ENCODE results near the gene TLE4.

TLE4 gene

GRCh38 chr9:79579624-79580023 is 7.9 kb downstream of the TLE4 start:
- TF ChIP-seq, protein P1, sequence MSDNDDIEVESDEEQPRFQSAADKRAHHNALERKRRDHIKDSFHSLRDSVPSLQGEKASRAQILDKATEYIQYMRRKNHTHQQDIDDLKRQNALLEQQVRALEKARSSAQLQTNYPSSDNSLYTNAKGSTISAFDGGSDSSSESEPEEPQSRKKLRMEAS (IDR thresholded peaks at IDR 0.05; ENCODE audit: low read depth, low read length), result no peak
- no peak for TF ChIP-seq POLR2A (IDR thresholded peaks at IDR 0.05; ENCODE audit: extremely low read depth, insufficient read length)
- TF ChIP-seq MYC (IDR thresholded peaks at IDR 0.05; ENCODE audit: low read depth, low read length), result no peak
- TF ChIP-seq, protein P2, sequence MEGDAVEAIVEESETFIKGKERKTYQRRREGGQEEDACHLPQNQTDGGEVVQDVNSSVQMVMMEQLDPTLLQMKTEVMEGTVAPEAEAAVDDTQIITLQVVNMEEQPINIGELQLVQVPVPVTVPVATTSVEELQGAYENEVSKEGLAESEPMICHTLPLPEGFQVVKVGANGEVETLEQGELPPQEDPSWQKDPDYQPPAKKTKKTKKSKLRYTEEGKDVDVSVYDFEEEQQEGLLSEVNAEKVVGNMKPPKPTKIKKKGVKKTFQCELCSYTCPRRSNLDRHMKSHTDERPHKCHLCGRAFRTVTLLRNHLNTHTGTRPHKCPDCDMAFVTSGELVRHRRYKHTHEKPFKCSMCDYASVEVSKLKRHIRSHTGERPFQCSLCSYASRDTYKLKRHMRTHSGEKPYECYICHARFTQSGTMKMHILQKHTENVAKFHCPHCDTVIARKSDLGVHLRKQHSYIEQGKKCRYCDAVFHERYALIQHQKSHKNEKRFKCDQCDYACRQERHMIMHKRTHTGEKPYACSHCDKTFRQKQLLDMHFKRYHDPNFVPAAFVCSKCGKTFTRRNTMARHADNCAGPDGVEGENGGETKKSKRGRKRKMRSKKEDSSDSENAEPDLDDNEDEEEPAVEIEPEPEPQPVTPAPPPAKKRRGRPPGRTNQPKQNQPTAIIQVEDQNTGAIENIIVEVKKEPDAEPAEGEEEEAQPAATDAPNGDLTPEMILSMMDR (IDR thresholded peaks at IDR 0.05; ENCODE audit: low read depth, low read length), result no peak
- no peak for DNase-seq (ENCODE audit: low read depth)
- no peak overlapping the region for H3K4me3 ChIP-seq (ENCODE audit: low read depth, low read length)

- no peak overlapping the region for H3K4me3 ChIP-seq (ENCODE audit: low read depth, low read length)
- no peak for TF ChIP-seq MYC (IDR thresholded peaks at IDR 0.05; ENCODE audit: low read depth, low read length)
- DNase-seq (ENCODE audit: low read depth), result no peak
Measured at GRCh38 chr9:79580055-79580454, 8.3 kb downstream of the TLE4 start.

DNA sequence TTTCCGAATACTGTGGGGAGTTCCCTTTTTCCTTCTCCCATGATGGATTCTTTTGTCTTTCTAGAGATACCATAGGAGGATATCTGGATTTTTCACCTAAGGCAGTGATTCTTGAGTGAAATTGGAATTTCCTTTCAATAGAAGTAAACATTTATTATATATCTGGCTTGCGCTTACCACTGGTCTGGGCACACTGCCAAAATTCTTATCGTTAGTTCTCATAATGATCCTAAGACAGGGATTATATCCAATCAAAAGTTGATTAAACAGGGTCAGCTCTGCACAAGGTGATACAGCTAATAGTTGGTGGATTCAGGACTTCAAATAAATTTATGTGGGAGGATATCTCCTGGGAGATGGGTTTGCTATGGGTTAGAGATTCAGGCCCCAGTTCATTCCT is 9.6 kb downstream of the TLE4 start:
- no peak overlapping the region for H3K4me3 ChIP-seq (ENCODE audit: low read depth, low read length)
- no peak for DNase-seq (ENCODE audit: low read depth)
- TF ChIP-seq, protein P1 (IDR thresholded peaks at IDR 0.05; ENCODE audit: low read depth, low read length), result no peak
- TF ChIP-seq POLR2A (IDR thresholded peaks at IDR 0.05; ENCODE audit: extremely low read depth, insufficient read length) (no peak), MYC (IDR thresholded peaks at IDR 0.05; ENCODE audit: low read depth, low read length) (no peak)
- TF ChIP-seq, protein P2 (IDR thresholded peaks at IDR 0.05; ENCODE audit: low read depth, low read length), result no peak

DNA sequence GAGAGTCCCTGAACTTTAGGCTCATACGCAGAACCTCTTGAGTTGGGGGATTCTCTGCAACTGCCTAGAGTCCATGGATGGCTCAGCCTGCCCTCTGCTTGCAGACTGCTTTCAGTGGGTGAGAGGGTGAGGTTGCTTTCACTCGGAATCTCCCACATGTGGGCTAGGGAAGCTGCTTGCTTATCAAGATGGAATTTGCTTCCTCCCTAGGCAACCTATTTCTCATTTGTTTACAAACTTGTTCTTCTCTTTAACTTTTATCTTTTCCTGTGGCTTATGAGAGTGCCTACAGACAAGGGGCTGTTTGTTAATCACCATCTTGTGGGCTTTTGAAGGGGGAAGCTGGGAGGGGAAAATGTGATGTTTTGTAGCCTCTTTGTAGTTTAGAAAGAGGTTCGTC is 10.0 kb downstream of the TLE4 start:
- TF ChIP-seq MYC (IDR thresholded peaks at IDR 0.05; ENCODE audit: low read depth, low read length) (no peak), POLR2A (IDR thresholded peaks at IDR 0.05; ENCODE audit: extremely low read depth, insufficient read length) (no peak)
- TF ChIP-seq, protein P2 (IDR thresholded peaks at IDR 0.05; ENCODE audit: low read depth, low read length), result no peak
- TF ChIP-seq, protein P1 (IDR thresholded peaks at IDR 0.05; ENCODE audit: low read depth, low read length), result no peak
- DNase-seq (ENCODE audit: low read depth), result peak; percentile 19
- no peak overlapping the region for H3K4me3 ChIP-seq (ENCODE audit: low read depth, low read length)

DNA sequence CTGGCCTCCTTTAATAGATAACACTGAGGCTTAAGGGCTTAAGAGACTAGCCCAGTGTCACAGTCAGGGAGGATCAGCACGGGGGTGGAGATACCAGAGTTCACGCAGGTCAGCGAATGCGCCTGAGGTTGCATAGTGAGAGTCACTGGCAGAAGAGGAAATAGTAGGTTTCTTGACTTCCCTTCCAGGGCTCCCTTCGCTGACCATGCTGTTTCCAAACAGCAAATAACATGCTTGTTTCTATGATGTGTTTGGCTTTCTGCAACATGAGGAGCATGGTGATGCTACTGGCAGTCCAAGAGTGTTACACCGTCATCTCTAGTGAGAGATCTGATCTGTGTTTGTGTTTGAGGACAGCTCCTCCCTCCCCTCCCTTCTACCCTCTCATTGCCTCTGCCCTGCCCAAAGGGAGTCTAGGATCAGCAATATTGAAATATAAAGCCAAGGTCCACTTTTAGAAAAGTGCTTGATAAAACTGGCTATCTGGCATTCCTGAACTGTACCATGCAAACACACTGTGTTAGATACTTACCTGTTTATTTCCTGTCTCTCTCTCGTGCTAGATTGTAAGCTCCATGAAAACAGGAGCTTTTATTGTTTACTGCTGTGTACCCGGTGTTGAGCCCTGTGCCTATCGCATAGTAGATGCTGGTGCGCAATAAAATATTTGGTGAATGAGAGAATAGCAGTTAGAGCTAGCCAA is 12.3 kb downstream of the TLE4 start:
- peak overlapping the region; percentile 40 for H3K4me3 ChIP-seq (ENCODE audit: low read depth, low read length)
- peak; percentile 90 for DNase-seq (ENCODE audit: low read depth)
- TF ChIP-seq, protein P2 (IDR thresholded peaks at IDR 0.05; ENCODE audit: low read depth, low read length), result no peak
- TF ChIP-seq POLR2A (IDR thresholded peaks at IDR 0.05; ENCODE audit: extremely low read depth, insufficient read length) (no peak), MYC (IDR thresholded peaks at IDR 0.05; ENCODE audit: low read depth, low read length) (peak; percentile 76)
- TF ChIP-seq, protein P1 (IDR thresholded peaks at IDR 0.05; ENCODE audit: low read depth, low read length), result peak; percentile 90

DNA sequence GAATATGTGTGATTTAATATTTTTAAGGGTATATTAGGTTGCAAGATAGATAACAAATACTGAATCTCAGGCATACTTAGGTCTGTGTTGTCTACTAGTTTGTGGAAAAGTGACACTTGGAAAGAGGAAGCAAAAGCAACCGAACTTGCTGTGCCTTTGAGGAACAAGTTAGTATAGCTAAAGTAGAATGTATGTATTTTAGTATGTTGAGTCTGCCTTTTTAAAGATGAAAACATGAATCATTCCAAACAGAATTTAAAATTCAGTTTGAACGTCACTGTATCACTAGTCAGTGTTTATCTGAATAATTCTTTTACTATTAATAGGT is 12.9 kb downstream of the TLE4 start:
- peak overlapping the region; percentile 40 for H3K4me3 ChIP-seq (ENCODE audit: low read depth, low read length)
- TF ChIP-seq POLR2A (IDR thresholded peaks at IDR 0.05; ENCODE audit: extremely low read depth, insufficient read length) (no peak), MYC (IDR thresholded peaks at IDR 0.05; ENCODE audit: low read depth, low read length) (no peak)
- TF ChIP-seq, protein P2 (IDR thresholded peaks at IDR 0.05; ENCODE audit: low read depth, low read length), result no peak
- TF ChIP-seq, protein P1 (IDR thresholded peaks at IDR 0.05; ENCODE audit: low read depth, low read length), result no peak
- DNase-seq (ENCODE audit: low read depth), result peak; percentile 68
